ENCODE data around the gene ANKS6. TPM values are rescaled to one million over a fixed set of nuclear protein-coding genes. Genes with fewer than 3 reads are reported as not detected.

Gene ANKS6
- total RNA-seq, 1 experiment from 2014 or later, result 46.3 TPM

- no peak overlapping the region for H2BK5ac ChIP-seq (ENCODE audit: insufficient read length, low read length)
- Mint-ChIP-seq H3K4me1 (peaks cover 5 to 6% of the 10 kb centered on the region in 2 experiments), H3K4me3 (no peak overlapping the region), H3K36me3 (ENCODE audit: insufficient read depth in 1 of 3, low read depth in 3 of 3) (peaks cover 2 to 36% (median 13%) of the 10 kb centered on the region in 3 experiments; a peak in 6 of 7 replicates), H3K9me3 (no peaks in the 10 kb centered on the region), H3K27me3 (ENCODE audit: low read depth) (no peaks in the 10 kb centered on the region), H3K27ac (no peak overlapping the region)
- H3K18ac ChIP-seq (ENCODE audit: insufficient read length, low read depth, low read length), result no peak overlapping the region
- H3K27me3 ChIP-seq (ENCODE audit: insufficient read depth, low read length), result no peaks in the 10 kb centered on the region
- H3K56ac ChIP-seq (ENCODE audit: insufficient read length, low read depth, low read length), result no peak overlapping the region
- H4K8ac ChIP-seq (replicated peaks; ENCODE audit: insufficient read length, low read depth, low read length), result no peak overlapping the region
- no peak overlapping the region for H3K14ac ChIP-seq (ENCODE audit: insufficient read depth, low read length)
- H2BK20ac ChIP-seq (ENCODE audit: low read depth, low read length, poor library complexity, severe bottlenecking), result no peak overlapping the region
- H3T11ph ChIP-seq (ENCODE audit: low read length), result no peak overlapping the region
- H3K4me2 ChIP-seq (ENCODE audit: insufficient read depth, insufficient read length, low read length), result no peak overlapping the region
- no peak overlapping the region for H3K9ac ChIP-seq (ENCODE audit: extremely low read depth, insufficient read length, low read length)
- H2AFZ ChIP-seq (ENCODE audit: low read length), result no peak overlapping the region
- no peak for DNase-seq
- no peaks in the 10 kb centered on the region for H3K9me3 ChIP-seq (ENCODE audit: control insufficient read depth, low read depth, low read length)
- no peak overlapping the region for H3K4ac ChIP-seq (ENCODE audit: low read depth, low read length)
- no peaks in the 10 kb centered on the region for H3K79me1 ChIP-seq (ENCODE audit: insufficient read depth, low read depth, low read length, poor library complexity, severe bottlenecking)
- WGBS (ENCODE audit: extremely low coverage, insufficient read length, low lambda C conversion rate), result no CpG with 5 or more reads among the region's 7 CpGs
- H4K91ac ChIP-seq (ENCODE audit: insufficient read length, low read depth, low read length), result no peak overlapping the region
- no peaks in the 10 kb centered on the region for H3K79me2 ChIP-seq (ENCODE audit: insufficient read depth, low read length)
- TF ChIP-seq CTCF (conservative IDR thresholded peaks at IDR 0.05), result no peak
- no peaks in the 10 kb centered on the region for H3K4me1 ChIP-seq (ENCODE audit: insufficient read depth, low read length)
- H2BK120ac ChIP-seq (ENCODE audit: low read depth, low read length, poor library complexity, severe bottlenecking), result no peak overlapping the region
- H3K23me2 ChIP-seq (ENCODE audit: insufficient read length, low read depth, low read length, poor library complexity, severe bottlenecking), result no peaks in the 10 kb centered on the region
- no peaks in the 10 kb centered on the region for H4K20me1 ChIP-seq (ENCODE audit: control insufficient read depth, insufficient read depth, insufficient read length)
- H3K23ac ChIP-seq (ENCODE audit: insufficient read length, low read depth, low read length), result no peak overlapping the region
- H3K27ac ChIP-seq (ENCODE audit: insufficient read length, low read depth, low read length), result no peak overlapping the region
- no peak overlapping the region for H4K5ac ChIP-seq (ENCODE audit: insufficient read length, low read depth, low read length)
- H2BK12ac ChIP-seq (ENCODE audit: insufficient read length, low read depth, low read length), result no peak overlapping the region
- no peak overlapping the region for H2AK5ac ChIP-seq (ENCODE audit: insufficient read length, low read length)
- H2BK15ac ChIP-seq (ENCODE audit: low read depth, low read length), result no peak overlapping the region
Observed at GRCh38 chr9:98842510-98842909, 46.2 kb upstream of the ANKS6 start.
